Activated CD4-positive, CD25-positive, alpha-beta regulatory T cell treated with anti-CD3 and anti-CD28 coated beads, Interleukin-2, amount 50 U/mL, for 24 hours (primary cell): ENCODE results near the gene AGBL1.

Source experiments
- ATAC-seq, 2 donors: fragments of 150-1000 bp; cut with Tn5 transposase; one replicate each; pipeline ENCODE4 v1.10.0; 2021; ENCODE audit warnings: mild to moderate bottlenecking in 1 of 2, moderate library complexity in 1 of 2

AGBL1 gene

GRCh38 chr15:86756688-86757087 is 677.0 kb downstream of the AGBL1 start:
- no peak for ATAC-seq

- no peak for ATAC-seq
These were observed 680.3 kb downstream of the AGBL1 start for GRCh38 chr15:86759800-86760523.

GRCh38 chr15:86762874-86763273 is 683.2 kb downstream of the AGBL1 start:
- no peak for ATAC-seq

GRCh38 chr15:86764021-86764420 is 684.4 kb downstream of the AGBL1 start:
- no peak for ATAC-seq

GRCh38 chr15:86765281-86765680 is 685.6 kb downstream of the AGBL1 start:
- ATAC-seq = no peak

- no peak for ATAC-seq
These were observed 692.8 kb downstream of the AGBL1 start for GRCh38 chr15:86772369-86773059.

- no peak for ATAC-seq
These were observed 694.1 kb downstream of the AGBL1 start for GRCh38 chr15:86773736-86774135.

GRCh38 chr15:86776145-86776544 is 696.5 kb downstream of the AGBL1 start:
- no peak for ATAC-seq

- ATAC-seq = no peak
These were observed 716.9 kb downstream of the AGBL1 start for GRCh38 chr15:86796521-86796920.

- ATAC-seq = no peak
These were observed 717.5 kb downstream of the AGBL1 start for GRCh38 chr15:86797135-86797534.

- no peak for ATAC-seq
These were observed 719.6 kb downstream of the AGBL1 start for GRCh38 chr15:86799226-86799625.

GRCh38 chr15:86802244-86802643 is 722.6 kb downstream of the AGBL1 start:
- no peak for ATAC-seq

- no peak for ATAC-seq
These were observed 724.7 kb downstream of the AGBL1 start for GRCh38 chr15:86804406-86804805.

- no peak for ATAC-seq
These were observed 730.7 kb downstream of the AGBL1 start for GRCh38 chr15:86810329-86810728.

GRCh38 chr15:86813892-86814291 is 734.2 kb downstream of the AGBL1 start:
- no peak for ATAC-seq

GRCh38 chr15:86829245-86829644 is 749.6 kb downstream of the AGBL1 start:
- no peak for ATAC-seq

GRCh38 chr15:86830304-86830703 is 750.6 kb downstream of the AGBL1 start:
- ATAC-seq = no peak

- ATAC-seq = no peak
These were observed 753.9 kb downstream of the AGBL1 start for GRCh38 chr15:86833595-86833994.

GRCh38 chr15:86834115-86834863 is 754.6 kb downstream of the AGBL1 start:
- ATAC-seq = no peak

GRCh38 chr15:86837294-86838061 is 757.8 kb downstream of the AGBL1 start:
- no peak for ATAC-seq

GRCh38 chr15:86839502-86839901 is 759.8 kb downstream of the AGBL1 start:
- no peak for ATAC-seq

GRCh38 chr15:86840996-86841395 is 761.3 kb downstream of the AGBL1 start:
- no peak for ATAC-seq

- no peak for ATAC-seq
These were observed 762.5 kb downstream of the AGBL1 start for GRCh38 chr15:86842199-86842598.
